HG03175 (cell line): Measurements from ENCODE around the gene DDC.
"Not testable (repeated sequence)": the region's sequence is repeated elsewhere in the genome, so short reads cannot be mapped to it uniquely, and the experiment has no call there.

Source experiments
- ATAC-seq: cut with Tn5 transposase; IDR thresholded peaks from one replicate; pipeline ENCODE4 v1.9.1; 2021; ENCODE audit warnings: mild to moderate bottlenecking, moderate library complexity; ENCODE audit not compliant: unreplicated experiment

DDC gene

DNA sequence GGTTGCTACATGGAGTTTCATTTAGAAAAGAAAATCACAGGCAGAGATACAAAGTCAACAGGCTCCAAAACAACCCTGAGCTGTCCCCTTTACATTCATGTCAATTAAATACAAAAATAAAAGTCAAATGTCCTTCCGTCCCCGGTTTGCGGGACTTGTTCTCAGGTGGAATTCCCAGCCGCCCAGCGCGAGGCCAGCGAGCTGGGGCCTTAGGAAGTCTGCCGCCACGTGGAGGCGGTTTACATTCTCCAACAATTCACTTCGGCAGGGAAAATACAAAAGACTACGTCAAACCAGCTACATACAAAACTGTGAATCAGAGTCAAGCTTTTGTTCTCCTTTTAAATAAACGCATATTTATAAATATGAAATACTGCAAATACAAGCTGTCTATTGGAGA, 25.3 kb upstream of the DDC start:
- ATAC-seq, result no peak

DNA sequence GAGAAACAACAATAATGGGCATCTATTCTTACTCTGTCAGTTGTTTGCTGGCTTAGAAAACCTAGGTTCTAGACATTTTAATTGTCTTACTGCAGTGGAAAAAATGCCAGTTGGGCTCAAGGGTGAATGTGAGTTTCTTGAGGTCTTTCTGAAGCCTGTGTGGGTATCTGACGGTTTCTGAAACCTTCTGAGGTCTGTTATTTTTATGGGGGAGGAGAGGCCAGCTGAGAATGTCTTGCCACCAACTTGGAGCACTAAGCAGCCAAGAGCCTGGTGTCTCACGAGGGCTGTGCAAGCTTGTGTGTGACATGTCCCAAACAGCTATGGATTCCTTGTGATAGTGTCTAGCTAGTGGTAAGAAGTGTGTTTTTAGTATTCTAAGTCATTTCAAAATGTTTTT, 24.2 kb upstream of the DDC start:
- no peak for ATAC-seq

DNA sequence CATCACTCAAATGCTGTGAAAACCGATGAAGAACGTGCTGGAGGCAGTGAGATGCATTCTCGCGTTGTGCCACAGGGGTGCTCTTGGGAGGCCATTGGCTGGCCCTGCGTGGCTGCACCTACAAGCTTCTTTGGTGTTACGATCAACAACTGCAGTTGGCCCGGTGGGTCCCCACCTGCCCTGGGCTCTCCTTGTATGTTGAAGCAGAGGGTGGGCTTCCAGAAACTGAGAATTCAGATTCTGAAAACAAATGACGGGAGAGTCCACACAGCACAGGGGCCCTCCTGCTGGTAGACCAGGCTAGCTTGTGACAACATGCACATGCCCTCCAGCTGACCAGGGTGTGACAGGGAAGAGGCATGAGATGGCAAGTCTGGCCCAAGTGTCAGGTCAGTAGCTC, 23.7 kb upstream of the DDC start:
- ATAC-seq, result no peak

DNA sequence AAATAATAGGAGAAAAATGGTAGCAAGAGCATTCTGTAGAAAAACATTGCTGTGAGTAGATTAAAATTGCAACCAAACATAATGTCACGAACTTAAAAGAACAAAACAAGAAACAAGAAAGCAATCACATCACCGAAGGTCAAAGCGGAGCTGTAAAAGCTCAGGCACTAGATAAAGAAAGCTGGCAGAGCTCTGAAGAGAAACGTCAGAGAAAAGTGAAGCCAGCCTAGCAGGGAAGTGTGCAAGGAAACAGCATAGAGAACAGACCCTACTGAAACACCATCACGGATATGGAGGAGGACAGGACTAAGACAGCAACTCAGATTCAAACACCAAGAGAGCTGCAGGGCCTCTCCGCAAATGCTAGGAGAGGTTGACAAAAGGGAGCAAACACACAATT, 22.5 kb upstream of the DDC start:
- ATAC-seq, result no peak

DNA sequence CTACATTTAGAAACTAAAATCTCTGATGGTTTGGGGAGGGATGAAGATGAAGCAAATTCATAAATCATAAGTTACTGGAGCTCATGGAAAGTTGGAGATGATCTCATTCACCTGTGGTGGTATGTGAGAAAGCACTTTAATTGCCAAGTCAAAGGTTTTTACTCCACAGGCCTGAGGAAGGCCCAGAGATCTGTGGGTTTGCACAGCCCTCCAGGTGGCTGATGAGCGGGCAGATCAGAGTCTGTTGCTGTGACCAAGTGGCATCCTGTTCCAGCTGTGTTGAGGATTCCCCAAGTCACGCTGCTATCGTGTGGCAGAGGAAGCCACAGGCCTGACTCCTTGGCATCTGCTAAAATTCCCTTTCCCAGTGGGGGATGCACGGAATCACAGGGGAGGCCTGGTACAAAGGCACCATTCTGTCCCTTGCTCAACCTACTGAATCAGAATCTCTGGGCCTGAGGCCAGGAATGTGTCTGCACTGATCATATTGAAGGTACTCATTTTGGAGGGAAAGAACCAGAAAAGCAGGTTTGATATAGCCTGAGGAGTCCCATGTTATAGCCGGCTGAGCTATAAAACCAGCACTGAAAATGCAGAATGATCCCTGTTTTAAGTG, 19.7 kb upstream of the DDC start:
- ATAC-seq, result no peak

DNA sequence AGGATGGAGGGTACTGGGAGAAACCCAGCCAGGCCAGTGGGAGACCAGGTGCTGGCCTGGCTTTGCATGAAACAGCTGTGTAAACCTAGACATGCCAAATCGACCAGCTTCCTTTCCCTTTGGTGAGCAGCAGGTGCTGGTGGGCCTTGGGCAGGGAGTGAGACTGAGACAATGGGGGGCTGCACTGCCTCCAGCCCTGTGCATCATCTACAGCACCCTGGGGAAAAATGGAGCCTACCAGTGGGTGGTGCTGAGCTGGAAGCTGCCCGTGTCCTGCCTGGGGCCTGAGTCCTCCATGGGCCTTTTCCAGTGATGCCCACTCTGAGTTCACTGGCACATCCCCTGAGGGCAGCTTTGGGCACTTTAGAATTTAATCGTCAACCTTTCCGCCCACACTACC, 19.2 kb upstream of the DDC start:
- no peak for ATAC-seq

DNA sequence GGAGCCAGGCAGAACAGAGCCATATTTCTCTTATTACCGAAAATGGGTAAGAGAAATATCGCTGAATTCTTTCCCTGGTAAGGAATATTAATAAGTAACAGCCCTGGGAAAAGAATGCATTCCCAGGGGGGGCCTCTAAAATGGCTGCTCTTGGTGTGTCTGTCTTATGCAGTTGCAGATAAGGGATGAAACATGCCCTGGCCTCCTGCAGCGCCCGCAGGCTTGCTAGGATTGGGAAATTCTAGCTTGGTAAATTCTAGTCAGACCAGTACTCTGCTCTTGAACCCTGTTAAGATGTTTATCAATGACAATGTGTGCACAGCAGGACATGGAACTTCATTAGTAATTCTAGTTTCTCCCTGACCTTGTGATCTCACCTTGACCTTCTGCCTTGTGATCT, 18.1 kb upstream of the DDC start:
- ATAC-seq, result not testable (repeated sequence)

DNA sequence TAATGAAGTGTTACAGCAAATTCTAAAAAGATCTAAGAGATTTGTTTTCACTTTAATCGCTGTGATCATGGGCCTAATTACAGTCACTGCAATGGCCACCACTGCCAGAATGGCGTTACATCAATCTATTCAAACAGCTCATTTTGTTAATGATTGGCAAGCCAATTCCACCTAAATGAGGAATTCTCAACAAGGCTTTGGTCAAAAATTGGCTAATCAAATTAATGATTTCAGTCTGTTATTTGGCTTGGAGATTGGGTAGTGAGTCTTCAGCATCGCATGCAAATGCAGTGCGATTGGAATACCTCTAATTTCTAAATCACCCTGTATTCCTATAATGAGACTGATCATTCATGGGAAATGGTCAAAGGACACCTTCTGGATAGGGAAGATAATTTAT, 17.1 kb upstream of the DDC start:
- ATAC-seq, result not testable (repeated sequence)

DNA sequence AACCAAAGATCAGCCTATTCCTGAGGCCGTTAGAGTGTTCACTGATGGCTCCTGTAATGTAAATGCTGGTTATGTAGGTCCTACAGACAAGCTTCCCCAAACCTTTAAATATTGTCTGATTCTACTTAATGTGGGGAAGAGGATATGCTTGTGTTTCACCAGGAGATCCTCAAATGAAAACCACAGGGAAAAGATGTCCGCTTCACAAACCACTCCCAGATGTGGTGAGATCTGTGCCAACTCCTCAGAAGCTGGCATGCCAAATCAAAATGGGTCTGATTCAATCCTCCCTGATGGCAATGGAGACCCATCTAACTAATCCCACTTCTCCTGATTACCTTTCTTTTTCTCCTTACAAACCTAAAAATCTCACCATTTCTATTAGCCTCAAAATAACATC, 15.5 kb upstream of the DDC start:
- not testable (repeated sequence) for ATAC-seq

DNA sequence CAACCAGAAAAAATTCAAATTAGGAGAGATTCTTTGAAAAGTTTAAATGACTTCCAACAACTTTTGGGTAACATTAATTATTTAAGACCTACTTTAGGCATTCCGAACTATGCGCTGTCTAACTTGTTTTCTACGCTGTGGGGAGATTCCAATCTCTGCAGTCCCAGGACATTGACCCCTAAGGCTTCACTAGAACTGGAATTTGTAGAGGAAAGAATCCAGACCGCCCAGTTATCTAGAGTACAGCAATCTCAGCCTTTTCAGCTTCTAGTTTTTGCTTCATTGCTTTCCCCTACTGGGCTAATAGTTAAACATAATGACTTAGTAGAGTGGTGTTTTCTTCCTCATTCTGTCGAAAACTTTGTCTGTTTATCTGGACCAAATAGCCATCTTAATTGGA, 14.9 kb upstream of the DDC start:
- ATAC-seq, result no peak

DNA sequence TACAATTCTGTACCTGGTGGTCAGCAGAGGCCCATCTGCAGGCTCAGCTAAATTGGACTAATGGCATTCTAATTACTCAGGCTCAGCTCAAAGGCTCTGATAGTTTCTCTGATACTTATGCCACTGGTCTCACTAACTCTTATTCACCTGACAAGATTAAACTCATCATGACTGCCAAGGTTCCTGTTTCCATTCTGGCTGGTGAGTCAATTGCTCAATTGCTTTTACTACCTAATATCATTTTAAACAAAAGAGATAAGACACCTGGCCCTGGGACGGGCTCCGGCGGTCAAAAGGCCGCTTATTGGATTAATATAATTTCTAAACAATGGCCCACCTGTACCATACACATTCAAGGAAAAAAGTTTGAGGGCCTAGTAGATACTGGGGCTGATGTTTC, 12.9 kb upstream of the DDC start:
- ATAC-seq, result not testable (repeated sequence)

DNA sequence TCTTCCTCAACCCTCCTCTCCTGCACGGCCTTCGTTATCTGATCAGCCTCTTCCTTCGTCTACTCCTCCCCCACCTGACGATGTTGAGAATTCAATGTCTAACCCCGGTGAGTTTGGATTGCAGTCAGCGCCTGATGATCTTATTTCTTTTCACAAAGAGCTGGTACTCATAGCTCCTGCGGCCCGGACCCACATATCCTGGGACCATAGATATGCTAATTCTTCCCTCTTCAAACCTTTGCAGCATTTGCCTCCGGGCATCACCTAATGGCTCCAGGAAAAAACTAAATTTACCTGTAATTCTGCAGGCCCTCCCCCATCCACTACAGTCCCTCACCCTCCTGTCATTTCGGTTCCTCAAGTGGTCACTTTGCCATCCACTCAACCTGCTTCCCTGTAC, 12.4 kb upstream of the DDC start:
- ATAC-seq, result no peak

DNA sequence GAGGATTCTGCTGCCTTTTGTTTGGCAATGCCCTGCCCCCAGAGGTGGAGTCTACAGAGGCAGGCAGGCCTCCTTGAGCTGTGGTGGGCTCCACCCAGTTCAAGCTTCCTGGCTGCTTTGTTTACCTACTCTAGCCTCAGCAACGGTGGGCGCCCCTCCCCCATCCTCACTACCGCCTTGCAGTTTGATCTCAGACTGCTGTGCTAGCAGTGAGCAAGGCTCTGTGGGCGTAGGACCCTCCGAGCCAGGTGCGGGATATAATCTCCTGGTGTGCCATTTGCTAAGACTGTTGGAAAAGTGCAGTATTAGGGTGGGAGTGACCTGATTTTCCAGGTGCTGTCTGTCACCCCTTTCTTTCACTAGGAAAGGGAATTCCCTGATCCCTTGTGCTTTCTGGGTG, 11.2 kb upstream of the DDC start:
- ATAC-seq, result not testable (repeated sequence)

DNA sequence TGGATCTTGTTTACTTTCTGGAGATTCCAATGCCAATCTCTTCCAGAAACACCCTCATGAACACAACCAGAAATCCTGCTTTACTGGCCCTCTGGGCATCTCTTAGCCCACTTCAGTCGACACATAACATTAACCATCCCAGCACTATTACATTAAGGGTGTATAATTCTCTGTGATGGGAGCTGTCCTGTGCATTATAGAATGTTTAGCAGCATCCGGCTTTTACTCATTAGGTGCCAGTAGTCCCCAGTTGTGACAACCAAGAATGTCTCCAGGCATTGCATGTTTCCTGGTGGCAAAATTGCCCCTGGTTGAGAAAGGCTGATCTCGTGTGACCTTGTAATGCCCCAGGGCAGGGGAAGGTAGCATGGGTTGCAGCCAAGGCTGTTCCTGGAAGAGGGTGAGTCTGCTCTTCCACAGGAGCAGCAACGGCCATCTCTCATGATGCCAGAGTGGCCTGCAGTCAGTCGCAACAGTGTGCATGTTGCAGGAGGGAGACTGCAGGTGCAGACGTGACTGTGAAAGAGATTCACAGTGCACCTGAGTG, 2.6 kb upstream of the DDC start:
- ATAC-seq, result no peak

DNA sequence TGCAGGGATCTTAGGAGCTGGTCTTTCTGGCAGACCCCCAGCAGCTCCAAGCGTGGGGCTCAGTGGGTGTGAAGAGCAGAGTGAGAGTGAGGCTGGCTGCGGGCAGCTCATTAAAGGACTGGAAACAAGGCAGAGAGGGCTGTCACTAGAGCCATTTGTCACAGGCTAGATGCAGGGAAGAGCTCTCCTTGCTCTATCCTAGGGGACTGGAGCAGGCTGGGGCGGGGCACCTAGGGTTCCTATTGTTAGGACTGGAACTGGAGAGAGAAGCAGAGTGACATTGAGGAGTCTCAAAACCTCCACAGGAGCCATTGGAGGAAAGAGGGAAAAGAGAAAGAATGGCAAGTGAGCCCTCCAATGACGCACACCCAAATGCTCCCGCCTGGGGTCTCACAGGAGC, 772 bp upstream of the DDC start:
- ATAC-seq, result no peak

DNA sequence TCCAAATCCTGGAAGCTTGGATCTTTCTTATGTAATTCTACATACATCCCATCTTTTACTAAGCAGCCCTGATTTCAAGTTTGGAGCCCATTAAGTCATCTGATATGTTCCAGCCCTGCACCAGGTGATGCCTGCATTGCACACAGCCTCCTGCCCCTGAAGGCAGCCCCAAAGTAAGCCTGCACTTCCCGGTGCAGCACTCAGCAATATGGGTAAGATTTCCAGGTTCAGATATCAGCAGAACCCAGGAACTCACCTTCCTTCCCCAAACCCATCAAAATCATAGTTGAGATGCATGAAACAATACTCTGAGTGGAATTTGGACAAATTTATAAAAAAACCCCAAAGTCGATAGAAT, 333 bp upstream of the DDC start:
- ATAC-seq, result no peak

DNA sequence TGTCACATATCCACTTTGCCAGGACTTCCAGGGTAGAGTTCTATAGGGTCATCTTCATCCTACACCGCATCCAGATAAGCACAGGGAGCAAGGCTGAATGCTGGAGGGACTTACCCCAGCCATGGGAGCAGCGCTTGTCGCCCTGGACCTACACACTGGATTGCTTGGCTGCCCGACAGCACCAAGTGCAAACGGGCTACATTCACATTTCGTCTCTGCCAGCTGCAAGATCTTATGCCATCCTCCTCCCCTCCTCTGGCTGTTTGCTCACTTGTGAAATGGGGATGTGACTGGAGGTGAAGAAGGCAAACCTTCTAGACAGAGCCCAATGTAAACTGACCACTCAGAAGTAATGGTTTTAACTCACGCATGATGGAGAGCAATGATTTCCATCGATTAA, 1.0 kb downstream of the DDC start:
- ATAC-seq, result no peak

DNA sequence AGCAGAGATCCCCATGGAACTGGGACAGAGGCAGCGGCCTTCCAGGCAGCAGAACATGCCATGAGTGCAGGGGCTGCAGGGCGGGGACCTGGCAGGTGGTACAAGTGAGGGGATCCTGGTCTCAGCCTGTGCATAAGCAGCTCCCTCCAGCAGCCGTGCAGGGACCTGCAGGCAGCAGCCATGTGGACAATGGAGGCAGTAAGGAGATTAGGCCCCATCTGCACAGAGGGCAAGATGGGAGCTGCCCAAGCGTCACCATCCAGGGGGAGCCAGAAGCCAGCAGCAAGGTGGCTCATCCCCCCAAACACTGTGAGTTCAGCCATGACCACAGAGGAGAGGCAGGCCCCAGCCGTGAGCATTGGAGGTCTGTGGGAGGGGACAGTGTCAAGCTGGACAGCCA, 3.1 kb downstream of the DDC start:
- no peak for ATAC-seq

DNA sequence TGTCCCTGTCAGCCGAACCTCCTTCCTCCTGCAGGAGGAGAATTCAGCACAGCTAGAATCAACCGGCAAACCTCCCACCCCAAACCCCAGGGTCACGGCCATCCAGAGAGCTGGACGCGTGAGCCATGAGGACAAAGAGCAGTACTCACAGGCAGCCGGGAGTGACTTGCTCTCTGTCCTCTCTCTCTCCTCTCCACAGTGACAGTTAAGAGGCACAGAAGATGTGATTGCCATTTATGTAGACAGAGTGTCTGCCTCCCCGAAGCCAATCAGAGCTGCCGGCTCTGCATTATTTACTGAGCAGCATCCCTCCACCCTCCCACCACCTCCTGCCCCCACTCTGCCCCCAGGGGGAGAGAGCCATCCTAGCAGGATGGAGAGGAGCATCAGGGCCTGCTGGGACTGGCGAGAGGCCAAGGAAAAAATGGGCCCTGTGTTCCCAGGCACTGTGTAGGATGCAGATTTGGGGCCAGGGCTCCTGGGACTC, 4.3 kb downstream of the DDC start:
- no peak for ATAC-seq

DNA sequence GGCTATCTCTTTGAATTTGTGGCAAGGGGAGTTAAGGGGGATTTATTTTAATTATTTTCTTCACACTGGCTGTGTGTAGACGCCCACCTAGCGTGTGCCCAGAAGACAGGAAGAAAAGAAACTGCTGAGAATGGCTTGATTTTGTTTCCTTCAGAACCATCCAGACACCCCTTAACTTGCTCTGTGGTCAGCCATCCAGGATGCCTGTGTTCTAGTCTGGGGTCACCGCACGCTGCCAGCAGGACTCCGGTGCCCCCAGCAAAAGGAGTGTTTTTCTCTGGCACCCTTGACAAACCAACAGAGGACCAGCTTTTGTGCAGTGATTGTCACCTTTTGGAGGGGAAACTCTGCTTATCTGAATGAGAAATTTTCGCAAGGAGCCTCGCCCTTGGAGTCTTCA, 5.3 kb downstream of the DDC start:
- ATAC-seq, result no peak

DNA sequence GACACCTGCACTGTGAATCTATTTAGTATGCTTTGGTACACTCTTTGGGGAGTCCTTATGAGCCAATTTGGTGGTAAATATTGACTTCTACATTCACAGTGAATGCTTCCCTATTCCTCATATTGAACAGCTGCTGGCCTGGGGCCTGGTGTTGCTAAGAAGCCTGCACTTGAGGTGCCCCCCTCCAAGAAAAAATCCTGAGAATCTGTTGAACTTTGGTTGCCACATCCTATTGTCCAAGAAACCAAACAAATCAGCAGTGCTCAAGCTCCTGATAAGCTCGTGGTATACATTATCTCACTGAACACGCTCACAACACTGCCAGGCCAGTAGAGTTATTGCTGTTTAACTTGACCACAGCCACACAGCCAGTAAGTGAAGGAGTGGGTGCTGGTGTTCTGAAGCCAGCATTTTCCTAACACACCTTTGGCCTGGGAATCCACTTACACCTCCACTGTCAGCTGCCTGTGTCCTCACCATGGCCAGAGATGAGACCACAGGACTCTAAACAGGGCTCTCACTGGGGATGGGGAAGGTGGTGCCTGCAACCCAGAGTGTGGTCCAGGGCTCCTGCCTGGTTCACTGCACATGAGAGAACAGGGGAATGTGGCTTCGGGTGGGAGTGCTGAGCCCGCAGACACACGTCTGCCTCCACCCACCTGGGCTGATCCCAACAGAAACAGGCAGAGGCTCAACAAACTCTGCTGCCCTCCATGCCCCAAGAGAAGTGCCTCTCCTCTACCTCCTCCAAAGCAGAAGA, 6.7 kb downstream of the DDC start:
- no peak for ATAC-seq

DNA sequence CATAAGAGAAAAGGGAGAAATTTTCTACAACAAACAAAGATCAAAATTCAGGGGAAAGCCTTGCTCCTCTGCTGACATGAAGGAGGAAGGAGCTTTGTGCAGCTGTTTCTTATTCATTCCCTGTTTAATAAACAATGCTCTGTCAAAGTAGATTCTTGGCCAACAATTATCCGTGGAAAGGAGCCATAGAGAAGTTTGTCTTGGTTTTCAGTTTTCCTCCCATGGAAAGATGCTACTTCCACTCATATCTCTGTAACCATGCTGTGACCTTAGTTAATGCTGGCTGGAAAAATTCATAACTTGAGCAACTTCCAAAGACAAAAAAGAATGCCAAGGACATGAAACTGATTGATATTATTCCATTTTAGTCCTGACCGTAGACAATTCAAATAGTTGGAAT, 8.1 kb downstream of the DDC start:
- no peak for ATAC-seq
